KOPT-K1 (cell line): Measurements from ENCODE around the gene PBX1.

Experiments
- H3K27ac ChIP-seq: fragments of 200-600 bp; sonication (generic); 2 replicates; pipeline ENCODE4 v1.5.1; 2016; ENCODE audit warnings: antibody characterized with exemption, mild to moderate bottlenecking, low read depth, low read length; ENCODE audit not compliant: poor library complexity, severe bottlenecking
- H3K36me3 ChIP-seq: fragments of 200-600 bp; sonication (generic); 2 replicates; pipeline ENCODE4 v1.5.1; 2017; ENCODE audit warnings: antibody characterized with exemption, mild to moderate bottlenecking, low read length, moderate library complexity; ENCODE audit not compliant: insufficient read depth
- H3K9me3 ChIP-seq: fragments of 200-600 bp; sonication (generic); 2 replicates; pipeline ENCODE4 v1.5.1; 2017; ENCODE audit warnings: antibody characterized with exemption, low read length, mild to moderate bottlenecking; ENCODE audit not compliant: insufficient read depth, poor library complexity, severe bottlenecking

The PBX1 gene

GRCh38 chr1:164633997-164634396 is 75.0 kb downstream of the PBX1 start:
- no peaks in the 10 kb centered on the region for H3K36me3 ChIP-seq
- H3K27ac ChIP-seq: no peak overlapping the region
- H3K9me3 ChIP-seq: no peaks in the 10 kb centered on the region

- Histone ChIP-seq H3K36me3 (no peaks in the 10 kb centered on the region), H3K9me3 (no peaks in the 10 kb centered on the region), H3K27ac (no peak overlapping the region)
Measured at GRCh38 chr1:164635059-164635802, 76.2 kb downstream of the PBX1 start.

- Histone ChIP-seq H3K9me3 (no peaks in the 10 kb centered on the region), H3K27ac (no peak overlapping the region), H3K36me3 (no peaks in the 10 kb centered on the region)
Measured at GRCh38 chr1:164635803-164636731, 77.1 kb downstream of the PBX1 start.

GRCh38 chr1:164636757-164637156 is 77.8 kb downstream of the PBX1 start:
- Histone ChIP-seq H3K27ac (no peak overlapping the region), H3K36me3 (no peaks in the 10 kb centered on the region)

GRCh38 chr1:164637461-164638375 is 78.7 kb downstream of the PBX1 start:
- H3K9me3 ChIP-seq: no peaks in the 10 kb centered on the region
- no peaks in the 10 kb centered on the region for H3K36me3 ChIP-seq
- H3K27ac ChIP-seq: no peak overlapping the region

More at GRCh38 chr1:164636757-164637156, 77.8 kb downstream of the PBX1 start:
- no peaks in the 10 kb centered on the region for H3K9me3 ChIP-seq

GRCh38 chr1:164638492-164639202 is 79.7 kb downstream of the PBX1 start:
- Histone ChIP-seq H3K9me3 (no peaks in the 10 kb centered on the region), H3K27ac (no peak overlapping the region), H3K36me3 (no peaks in the 10 kb centered on the region)

- no peak overlapping the region for H3K27ac ChIP-seq
Measured at GRCh38 chr1:164640686-164641352, 81.8 kb downstream of the PBX1 start.

GRCh38 chr1:164641353-164641730 is 82.4 kb downstream of the PBX1 start:
- Histone ChIP-seq H3K27ac (no peak overlapping the region), H3K36me3 (no peaks in the 10 kb centered on the region)

More at GRCh38 chr1:164640686-164641352, 81.8 kb downstream of the PBX1 start:
- no peaks in the 10 kb centered on the region for H3K36me3 ChIP-seq
- no peaks in the 10 kb centered on the region for H3K9me3 ChIP-seq

GRCh38 chr1:164643018-164643417 is 84.0 kb downstream of the PBX1 start:
- H3K27ac ChIP-seq: no peak overlapping the region

More at GRCh38 chr1:164641353-164641730, 82.4 kb downstream of the PBX1 start:
- H3K9me3 ChIP-seq: no peaks in the 10 kb centered on the region

GRCh38 chr1:164644268-164644667 is 85.3 kb downstream of the PBX1 start:
- H3K27ac ChIP-seq: no peak overlapping the region
- no peaks in the 10 kb centered on the region for H3K9me3 ChIP-seq
- no peaks in the 10 kb centered on the region for H3K36me3 ChIP-seq

More at GRCh38 chr1:164643018-164643417, 84.0 kb downstream of the PBX1 start:
- Histone ChIP-seq H3K9me3 (no peaks in the 10 kb centered on the region), H3K36me3 (no peaks in the 10 kb centered on the region)

- Histone ChIP-seq H3K27ac (no peak overlapping the region), H3K36me3 (no peaks in the 10 kb centered on the region), H3K9me3 (no peaks in the 10 kb centered on the region)
Measured at GRCh38 chr1:164644774-164645644, 86.0 kb downstream of the PBX1 start.

GRCh38 chr1:164645921-164646320 is 86.9 kb downstream of the PBX1 start:
- Histone ChIP-seq H3K27ac (no peak overlapping the region), H3K9me3 (no peaks in the 10 kb centered on the region), H3K36me3 (no peaks in the 10 kb centered on the region)

GRCh38 chr1:164647211-164647610 is 88.2 kb downstream of the PBX1 start:
- Histone ChIP-seq H3K9me3 (no peaks in the 10 kb centered on the region), H3K27ac (no peak overlapping the region), H3K36me3 (no peaks in the 10 kb centered on the region)
